Activated CD4-positive, alpha-beta T cell treated with anti-CD3 and anti-CD28 coated beads for 4 hours (primary cell): ENCODE measurements around the gene MARCHF5.
"Not testable (repeated sequence)": the region's sequence is repeated elsewhere in the genome, so short reads cannot be mapped to it uniquely, and the experiment has no call there.

Experiments used
- DNase-seq, 2 donors: peaks; one replicate each; pipeline ENCODE4 v3.0.0-alpha.2; 2020

Gene MARCHF5

DNA sequence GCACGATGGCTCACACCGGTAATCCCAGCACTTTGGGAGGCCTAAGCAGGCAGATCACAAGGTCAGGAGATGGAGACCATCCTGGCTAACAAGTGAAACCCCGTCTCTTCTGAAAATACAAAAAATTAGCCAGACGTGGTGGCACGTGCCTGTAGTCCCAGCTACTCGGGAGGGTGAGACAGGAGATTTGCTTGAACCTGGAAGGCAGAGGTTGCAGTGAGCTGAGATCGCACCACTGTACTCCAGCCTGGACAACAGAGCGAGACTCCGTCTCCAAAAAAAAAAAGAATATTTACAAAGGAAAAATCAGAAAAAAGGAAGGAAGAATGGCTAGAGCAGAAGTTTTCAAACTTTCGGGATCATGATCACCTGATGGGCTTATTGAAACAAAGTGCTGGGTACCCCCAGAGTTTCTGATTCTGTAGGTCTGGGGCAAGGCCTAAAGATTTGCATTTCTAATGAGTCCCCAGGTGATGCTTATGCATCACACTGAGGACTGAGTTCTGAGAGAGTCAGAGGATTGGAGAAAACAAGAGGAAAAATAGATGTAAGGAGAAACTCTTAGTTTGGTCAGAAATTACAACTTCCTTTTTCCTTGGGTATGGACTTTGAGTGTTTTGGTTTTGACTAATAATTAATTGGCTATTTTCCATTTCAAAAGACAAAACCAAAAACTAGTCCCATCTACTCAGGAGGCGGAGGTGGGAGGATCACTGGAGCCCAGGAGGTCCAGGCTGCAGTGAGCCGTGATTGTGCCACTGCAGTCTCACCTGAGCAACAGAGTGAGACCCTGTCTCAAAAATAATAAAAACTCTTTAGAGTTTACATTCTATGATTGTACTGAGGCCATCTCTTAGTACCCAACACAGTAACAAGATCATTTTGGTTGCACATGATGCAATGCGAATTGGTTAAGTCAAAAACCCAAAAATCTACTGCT lies 14.4 kb downstream of the MARCHF5 start:
- DNase-seq: no peak

DNA sequence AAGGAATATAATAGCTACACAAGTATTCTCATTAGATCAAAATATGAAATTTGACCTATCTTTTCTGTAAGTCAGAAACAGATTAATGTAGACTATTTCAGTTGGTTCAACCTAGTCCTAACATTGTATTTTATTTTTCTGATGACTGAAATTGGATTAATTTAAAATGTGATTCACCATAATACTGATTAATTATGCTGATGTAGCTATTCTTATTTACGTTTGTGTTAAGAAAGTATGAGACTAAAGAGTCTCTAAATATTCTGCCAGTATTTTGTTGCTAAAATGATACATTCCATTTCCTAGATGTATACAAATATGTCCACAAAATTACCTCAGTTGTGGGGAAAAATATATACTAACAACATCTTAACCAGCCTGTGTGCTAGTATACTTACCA lies 18.3 kb downstream of the MARCHF5 start:
- DNase-seq: no peak

DNA sequence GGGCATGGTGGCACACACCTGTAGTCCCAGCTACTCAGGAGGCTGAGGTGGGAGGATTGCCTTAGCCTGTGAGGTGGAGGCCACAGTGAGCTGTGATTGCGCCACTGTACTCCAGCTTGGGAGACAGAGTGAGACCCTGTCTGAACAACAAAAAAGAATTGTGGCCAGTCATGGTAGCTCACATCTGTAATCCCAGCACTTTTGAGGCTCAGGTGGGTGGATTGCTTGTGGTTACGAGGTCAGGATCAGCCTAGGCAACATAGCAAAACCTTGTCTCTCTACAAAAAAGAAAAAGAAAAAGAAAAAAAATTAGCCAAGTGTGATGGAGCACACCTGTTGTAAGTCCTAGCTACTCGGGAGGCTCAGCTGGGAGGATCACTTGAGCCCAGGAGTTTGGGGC lies 22.8 kb downstream of the MARCHF5 start:
- no peak for DNase-seq

GRCh38 chr10:92316610-92317009 lies 25.6 kb downstream of the MARCHF5 start:
- DNase-seq: no peak

GRCh38 chr10:92323079-92323478 lies 32.1 kb downstream of the MARCHF5 start:
- DNase-seq: no peak

DNA sequence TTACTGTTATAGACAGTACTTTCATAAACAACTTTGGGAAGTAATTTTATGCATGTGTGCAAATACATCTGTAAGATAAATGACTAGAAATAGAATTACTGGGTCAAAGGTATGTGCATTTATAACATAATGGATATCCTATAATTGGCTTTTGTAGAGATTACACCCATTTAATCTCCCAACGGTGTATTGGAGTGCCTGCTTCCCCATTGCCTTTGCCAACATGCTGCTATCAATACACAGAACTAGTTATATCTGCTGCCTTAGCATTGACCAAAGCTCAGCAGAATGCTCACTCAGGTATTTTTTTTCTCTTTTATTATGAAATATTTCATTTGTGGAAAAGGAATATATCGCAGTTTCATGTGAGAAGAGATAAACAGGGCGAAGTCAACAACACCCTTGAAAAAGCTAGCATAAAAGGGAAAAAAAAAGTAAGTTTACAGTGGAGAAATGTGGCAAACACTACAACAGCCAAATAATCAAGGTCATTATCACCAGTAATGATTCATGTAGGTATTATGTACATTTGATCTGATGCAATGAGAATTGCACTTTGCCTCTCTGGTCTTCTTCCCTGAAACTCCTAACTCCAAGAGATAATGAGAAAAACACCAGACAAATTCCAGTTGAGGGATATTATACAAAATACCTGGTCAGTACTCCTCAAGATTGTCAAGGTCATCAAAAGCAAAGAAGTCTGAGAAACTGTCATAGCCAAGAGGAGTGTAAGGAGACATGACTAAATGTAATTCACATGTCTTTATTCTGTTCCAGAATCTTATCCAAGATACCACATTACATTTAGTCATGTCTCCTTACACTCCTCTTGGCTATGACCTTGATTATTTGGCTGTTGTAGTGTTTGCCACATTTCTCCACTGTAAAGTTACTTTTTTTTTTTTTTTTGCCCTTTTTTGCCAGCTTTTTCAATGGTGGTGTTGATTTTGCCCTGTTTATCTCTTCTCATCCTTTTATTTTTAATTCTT lies 36.8 kb downstream of the MARCHF5 start:
- no peak for DNase-seq

GRCh38 chr10:92328993-92329392 lies 38.0 kb downstream of the MARCHF5 start:
- no peak for DNase-seq

GRCh38 chr10:92329927-92330326 lies 39.0 kb downstream of the MARCHF5 start:
- DNase-seq: not testable (repeated sequence)

GRCh38 chr10:92342796-92343195 lies 51.8 kb downstream of the MARCHF5 start:
- DNase-seq: no peak

- not testable (repeated sequence) for DNase-seq
These were observed 54.6 kb downstream of the MARCHF5 start for GRCh38 chr10:92345575-92345974.

- not testable (repeated sequence) for DNase-seq
These were observed 56.2 kb downstream of the MARCHF5 start for GRCh38 chr10:92347035-92347676.

DNA sequence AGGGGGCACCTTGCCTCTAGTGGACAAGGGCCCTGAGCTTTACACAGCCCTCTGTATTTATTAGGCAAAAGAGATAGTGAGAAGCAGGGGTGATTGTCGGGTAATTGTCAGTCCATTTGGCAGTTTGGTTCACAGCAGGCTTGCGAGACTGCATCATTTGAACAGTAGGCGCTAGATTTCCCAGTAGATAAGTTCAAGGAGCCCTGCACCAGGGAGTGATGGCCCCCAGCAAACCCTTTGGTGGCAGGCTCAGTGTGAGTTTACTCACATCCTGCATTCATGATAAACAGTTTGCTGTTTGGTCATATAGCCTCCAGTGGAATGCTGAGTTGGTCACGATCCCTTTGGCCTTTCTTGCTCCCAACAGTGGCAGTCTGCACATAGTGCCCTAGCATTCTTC lies 59.4 kb downstream of the MARCHF5 start:
- DNase-seq: no peak

GRCh38 chr10:92354587-92354986 lies 63.6 kb downstream of the MARCHF5 start:
- no peak for DNase-seq

DNA sequence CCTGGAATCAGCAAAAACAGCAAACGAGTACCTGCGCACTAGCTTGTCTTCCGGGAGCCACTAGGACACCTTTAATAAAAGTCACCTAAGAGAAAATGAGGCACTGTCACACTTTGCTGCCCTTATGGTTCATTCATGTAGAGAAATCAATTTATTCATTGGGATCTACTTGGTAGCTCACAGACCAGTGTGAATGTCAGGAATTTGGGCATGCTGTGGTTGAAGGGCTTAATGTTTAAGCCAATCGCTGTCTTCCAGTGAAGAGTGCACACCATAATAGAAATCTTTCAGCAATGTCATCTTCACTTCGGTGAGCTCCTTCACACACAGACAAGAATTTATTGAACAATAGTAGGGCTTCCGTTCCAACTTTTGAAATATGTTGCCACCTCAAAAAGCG lies 65.1 kb downstream of the MARCHF5 start:
- no peak for DNase-seq

- no peak for DNase-seq
These were observed 72.5 kb downstream of the MARCHF5 start for GRCh38 chr10:92363498-92363897.

DNA sequence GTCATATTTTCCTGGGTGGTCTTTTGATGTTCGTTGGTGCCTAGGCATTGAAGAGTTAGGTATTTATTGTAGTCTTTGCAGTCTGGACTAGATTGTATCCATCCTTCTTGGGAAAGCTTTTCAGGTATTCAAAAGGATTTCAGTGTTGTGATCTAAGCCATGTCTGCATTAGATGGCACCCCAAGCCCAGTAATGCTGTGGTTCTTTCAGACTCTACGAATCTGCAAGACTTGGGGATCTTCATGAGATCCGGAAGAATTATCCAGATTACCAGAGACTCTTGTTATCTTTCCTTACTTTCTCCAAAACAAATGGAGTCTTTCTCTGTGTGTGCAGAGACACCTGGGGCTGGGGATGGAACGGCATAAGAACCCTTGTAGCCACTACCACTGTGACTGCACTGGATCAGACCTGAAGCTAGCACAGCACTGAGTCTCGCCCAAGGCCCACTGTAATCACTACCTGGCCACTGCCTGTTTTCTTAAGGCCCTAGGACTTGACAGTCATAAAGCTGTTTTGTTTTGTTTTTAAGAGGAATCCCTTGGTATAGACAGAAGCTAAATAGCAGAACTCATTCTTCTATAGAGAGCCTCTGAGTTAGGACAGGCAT lies 75.5 kb downstream of the MARCHF5 start:
- no peak for DNase-seq

GRCh38 chr10:92377962-92378361 lies 87.0 kb downstream of the MARCHF5 start:
- no peak for DNase-seq

DNA sequence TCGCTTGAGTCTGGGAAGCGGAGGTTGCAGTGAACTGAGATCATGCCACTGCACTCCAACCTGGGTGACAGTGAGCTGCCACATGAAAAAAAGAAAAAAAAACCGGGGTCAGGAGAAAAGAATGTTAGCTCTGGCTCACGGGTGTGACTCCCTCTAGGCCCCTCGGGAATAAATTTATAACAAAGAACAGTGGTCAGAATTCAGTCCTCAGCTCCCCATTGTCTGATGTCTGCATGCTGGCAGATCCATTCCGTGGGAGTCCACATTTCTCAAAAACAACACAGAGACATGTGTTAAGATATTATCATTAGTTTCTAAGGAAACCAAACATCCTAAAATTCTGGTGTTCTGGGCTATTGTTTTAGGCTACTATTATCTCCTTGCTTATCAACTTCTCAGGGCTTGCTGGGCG lies 90.6 kb downstream of the MARCHF5 start:
- DNase-seq: no peak

DNA sequence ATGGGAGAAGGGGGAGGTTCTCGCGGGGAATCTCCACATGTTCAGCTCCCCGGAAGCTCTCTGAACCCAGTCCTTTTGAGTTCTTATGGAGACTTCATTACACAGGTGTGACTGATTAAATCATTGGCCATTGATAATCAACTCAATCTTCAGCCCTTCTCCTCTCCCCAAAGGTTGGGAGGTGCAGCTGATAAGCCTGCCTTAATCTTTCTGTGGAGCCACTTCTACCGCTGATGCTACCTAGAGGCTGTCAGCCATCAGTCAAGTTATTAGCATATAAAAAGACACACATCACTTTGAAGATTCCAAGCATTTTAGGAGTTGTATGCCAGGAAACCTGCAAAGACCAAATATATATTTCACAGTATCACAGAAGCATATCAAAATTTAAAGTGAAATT lies 91.7 kb downstream of the MARCHF5 start:
- no peak for DNase-seq

DNA sequence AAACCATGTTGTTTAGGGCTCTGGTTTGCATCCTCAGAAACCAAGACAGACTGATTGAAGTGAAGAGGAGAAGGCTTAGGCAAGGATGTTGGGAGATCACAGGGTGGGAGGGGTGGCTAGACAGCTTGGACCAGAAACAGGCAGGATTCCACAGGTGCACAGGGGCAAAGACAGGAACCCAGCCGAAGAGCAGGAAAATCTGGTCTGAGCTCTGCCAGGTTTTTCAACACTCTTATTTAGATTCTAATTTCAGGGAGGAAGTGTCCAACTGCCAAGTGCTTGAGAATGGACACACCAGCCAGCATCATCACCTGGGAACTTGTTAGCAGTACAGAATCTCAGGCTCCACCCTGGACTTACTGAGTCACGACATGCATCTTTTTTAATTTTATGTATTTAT lies 93.8 kb downstream of the MARCHF5 start:
- DNase-seq: no peak

DNA sequence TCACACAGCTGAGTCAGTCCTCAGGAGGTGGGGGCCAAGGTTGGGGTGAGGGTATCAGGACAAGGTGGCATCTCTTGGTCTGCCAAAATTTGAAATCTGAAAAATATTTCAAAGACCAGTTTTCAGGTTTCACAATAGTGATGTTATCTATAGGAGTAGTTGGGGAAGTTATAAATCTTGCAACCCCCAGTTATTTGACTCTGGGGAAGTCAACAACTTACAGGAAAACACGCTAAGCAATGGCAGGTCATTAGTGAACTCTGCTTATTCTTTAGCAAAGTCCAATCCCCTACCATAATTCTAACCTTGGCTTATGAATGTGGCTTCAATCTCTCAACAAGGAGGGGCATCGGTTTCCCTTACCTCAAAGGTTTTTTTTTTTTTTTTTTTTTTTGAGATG lies 94.9 kb downstream of the MARCHF5 start:
- DNase-seq: no peak

DNA sequence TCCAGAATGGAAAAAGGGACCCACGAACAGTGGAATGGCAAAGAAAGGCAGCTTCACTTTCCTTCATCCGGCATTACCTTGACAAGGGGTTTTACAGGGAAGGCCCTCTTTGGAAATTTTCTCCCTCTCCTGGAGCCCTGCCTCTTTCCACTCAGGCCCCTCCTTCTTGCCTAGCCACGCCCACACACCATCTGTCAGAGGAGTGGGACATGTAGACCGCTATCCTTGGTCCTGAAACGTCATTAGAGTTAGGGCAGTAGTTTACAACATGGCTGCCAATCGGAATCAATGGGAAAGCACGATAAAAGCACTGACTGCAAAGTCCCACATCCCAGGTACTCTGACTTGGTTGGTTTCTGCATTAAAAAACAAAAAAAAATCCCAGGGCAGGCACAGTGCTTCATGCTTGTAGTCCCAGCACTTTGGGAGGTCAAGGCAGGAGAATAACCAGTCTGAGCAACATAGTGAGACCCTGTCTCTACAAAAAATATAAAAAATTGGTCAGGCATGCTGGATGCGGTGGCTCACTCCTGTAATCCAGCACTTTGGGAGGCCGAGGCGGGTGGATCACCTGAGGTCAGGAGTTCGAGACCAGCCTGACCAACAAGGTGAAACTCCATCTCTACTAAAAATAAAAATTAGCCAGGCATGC lies 96.4 kb downstream of the MARCHF5 start:
- peak in 1 of 2 donors; percentile 1 for DNase-seq
